Subcutaneous abdominal adipose tissue (tissue), 5 donors: ENCODE measurements around the gene SEPSECS.
"Not testable (repeated sequence)": the region's sequence is repeated elsewhere in the genome, so short reads cannot be mapped to it uniquely, and the experiment has no call there.

Source experiments
- H3K27ac ChIP-seq: one replicate; pipeline ENCODE4 v1.7.0; 2013; ENCODE audit warnings: low read depth, mild to moderate bottlenecking, inconsistent platforms, low read length, moderate library complexity
- H3K27me3 ChIP-seq, 5 donors: one replicate each; pipeline ENCODE4 v1.7.0; 2013; ENCODE audit warnings: low read length in 5 of 5, inconsistent platforms in 1 of 5; ENCODE audit not compliant: control insufficient read depth in 5 of 5, insufficient read depth in 4 of 5
- H3K36me3 ChIP-seq, 5 donors: one replicate each; pipeline ENCODE4 v1.7.0; 2013; ENCODE audit warnings: low read length in 5 of 5; ENCODE audit not compliant: control insufficient read depth in 5 of 5, insufficient read depth in 5 of 5
- H3K4me1 ChIP-seq, 5 donors: one replicate each; pipeline ENCODE4 v1.7.0; 2013; ENCODE audit warnings: low read length in 5 of 5, mild to moderate bottlenecking in 3 of 5, moderate library complexity in 1 of 5; ENCODE audit not compliant: control insufficient read depth in 5 of 5, insufficient read depth in 5 of 5
- H3K4me3 ChIP-seq, 5 donors: one replicate each; pipeline ENCODE4 v1.7.0; 2013; ENCODE audit warnings: low read length in 5 of 5, low read depth in 1 of 5
- H3K9ac ChIP-seq, 5 donors: one replicate each; pipeline ENCODE4 v1.7.0; 2013; ENCODE audit warnings: low read length in 5 of 5, mild to moderate bottlenecking in 4 of 5, moderate library complexity in 3 of 5
- H3K9me3 ChIP-seq, 5 donors: one replicate each; pipeline ENCODE4 v1.7.0; 2013; ENCODE audit warnings: low read length in 5 of 5; ENCODE audit not compliant: control insufficient read depth in 5 of 5
- donor health status: healthy.
- donor health status: healthy.
- donor health status: healthy.
- donor health status: healthy.
- donor health status: healthy.

The SEPSECS gene

DNA sequence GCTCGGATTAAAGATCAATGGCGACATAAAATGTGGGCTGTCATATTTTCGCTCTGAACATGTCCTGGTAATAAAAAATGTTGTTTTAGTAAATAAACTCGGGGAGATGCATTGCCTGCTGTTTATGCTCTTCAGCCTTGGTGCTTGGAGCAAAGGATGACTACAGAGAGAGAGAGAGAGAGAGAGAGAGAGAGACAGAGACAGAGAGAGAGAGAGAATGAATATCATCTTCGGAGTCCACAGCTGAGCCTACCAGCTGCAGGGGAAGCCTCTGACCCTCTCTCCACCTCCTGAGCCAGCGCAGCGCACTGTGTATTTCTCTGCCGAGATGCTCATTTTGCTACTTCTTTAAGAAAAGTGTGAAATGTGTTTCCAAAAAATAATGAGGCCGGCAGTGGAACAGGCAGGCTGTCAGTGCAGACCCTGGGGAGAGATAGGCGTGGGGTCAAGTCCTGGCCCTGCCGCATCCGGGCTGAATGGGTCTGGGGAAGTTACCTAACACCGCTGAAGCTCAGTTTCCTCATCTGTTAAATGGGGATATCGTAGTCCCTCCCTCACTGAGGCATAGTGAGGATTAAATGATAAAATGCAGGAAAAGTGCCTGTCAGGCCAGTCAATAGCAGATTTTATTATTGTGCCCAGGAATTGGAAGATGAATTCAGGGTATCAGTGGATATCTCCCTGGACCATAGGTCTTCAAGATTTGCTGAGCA, 71.0 kb downstream of the SEPSECS start:
- Histone ChIP-seq H3K9ac (no peak overlapping the region), H3K36me3 (no peaks in the 10 kb centered on the region), H3K4me1 (peaks cover 0 to 10% (median 5%) of the 10 kb centered on the region in 5 donors), H3K4me3 (no peak overlapping the region), H3K9me3 (peaks cover 0 to 12% (median 8%) of the 10 kb centered on the region in 5 donors), H3K27me3 (peaks cover 0 to 28% (median 19%) of the 10 kb centered on the region in 5 donors), H3K27ac (no peak overlapping the region)

GRCh38 chr4:25088093-25088952, 71.9 kb downstream of the SEPSECS start:
- Histone ChIP-seq H3K36me3 (no peaks in the 10 kb centered on the region), H3K4me3 (peak overlapping the region in 3 of 5 donors; percentile 3 to 17 (median 17)), H3K27ac (no peak overlapping the region), H3K27me3 (peaks cover 0 to 28% (median 19%) of the 10 kb centered on the region in 5 donors), H3K9me3 (peaks cover 0 to 5% (median 4%) of the 10 kb centered on the region in 5 donors), H3K9ac (no peak overlapping the region), H3K4me1 (peaks cover 0 to 10% (median 5%) of the 10 kb centered on the region in 5 donors)

DNA sequence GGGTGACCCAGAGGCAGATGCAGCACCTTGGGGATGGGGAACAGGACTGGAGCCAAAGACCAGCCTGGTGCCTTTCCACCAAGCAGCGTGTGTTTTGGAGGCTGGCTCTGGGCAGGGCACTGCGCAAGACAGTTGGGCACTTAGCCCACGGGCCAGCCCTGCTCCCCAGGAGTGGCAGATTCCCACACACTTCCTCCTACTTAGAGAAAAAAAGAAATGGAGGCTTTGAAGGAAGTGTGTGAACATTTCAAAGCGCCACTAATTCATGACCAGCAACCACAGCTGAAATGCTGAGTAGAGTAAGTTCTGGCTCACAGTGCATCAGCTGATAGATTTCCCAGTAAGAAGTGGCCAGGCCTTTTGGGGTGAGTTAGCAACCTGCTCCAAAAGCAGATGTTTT, 74.6 kb downstream of the SEPSECS start:
- H3K27me3 ChIP-seq, result peaks cover 0 to 33% (median 19%) of the 10 kb centered on the region in 5 donors
- no peaks in the 10 kb centered on the region for H3K36me3 ChIP-seq
- H3K4me3 ChIP-seq, result no peak overlapping the region
- H3K9me3 ChIP-seq, result no peaks in the 10 kb centered on the region
- H3K27ac ChIP-seq, result no peak overlapping the region
- H3K4me1 ChIP-seq, result peaks cover 0 to 8% (median 5%) of the 10 kb centered on the region in 5 donors
- no peak overlapping the region for H3K9ac ChIP-seq

DNA sequence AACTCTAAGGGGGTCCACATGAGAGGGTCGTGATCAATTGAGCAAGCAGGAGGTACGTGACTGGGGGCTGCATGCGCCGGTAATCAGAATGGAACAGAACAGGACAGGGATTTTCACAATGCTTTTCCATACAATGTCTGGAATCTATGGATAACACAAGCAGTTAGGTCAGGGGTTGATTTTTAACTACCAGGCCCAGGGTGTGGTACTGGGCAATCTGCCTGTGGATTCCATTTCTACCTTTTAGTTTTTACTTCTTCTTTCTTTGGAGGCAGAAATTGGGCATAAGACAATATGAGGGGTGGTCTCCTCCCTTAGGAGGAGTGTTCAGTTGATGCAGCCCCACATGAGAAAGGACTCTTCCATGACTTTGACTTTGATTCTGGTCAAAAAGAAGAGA, 76.8 kb downstream of the SEPSECS start:
- not testable (repeated sequence) for H3K4me3 ChIP-seq, H3K27ac ChIP-seq, H3K9ac ChIP-seq, H3K36me3 ChIP-seq, H3K9me3 ChIP-seq, H3K4me1 ChIP-seq
- peaks cover 3 to 22% (median 10%) of the 10 kb centered on the region in 5 donors for H3K27me3 ChIP-seq

DNA sequence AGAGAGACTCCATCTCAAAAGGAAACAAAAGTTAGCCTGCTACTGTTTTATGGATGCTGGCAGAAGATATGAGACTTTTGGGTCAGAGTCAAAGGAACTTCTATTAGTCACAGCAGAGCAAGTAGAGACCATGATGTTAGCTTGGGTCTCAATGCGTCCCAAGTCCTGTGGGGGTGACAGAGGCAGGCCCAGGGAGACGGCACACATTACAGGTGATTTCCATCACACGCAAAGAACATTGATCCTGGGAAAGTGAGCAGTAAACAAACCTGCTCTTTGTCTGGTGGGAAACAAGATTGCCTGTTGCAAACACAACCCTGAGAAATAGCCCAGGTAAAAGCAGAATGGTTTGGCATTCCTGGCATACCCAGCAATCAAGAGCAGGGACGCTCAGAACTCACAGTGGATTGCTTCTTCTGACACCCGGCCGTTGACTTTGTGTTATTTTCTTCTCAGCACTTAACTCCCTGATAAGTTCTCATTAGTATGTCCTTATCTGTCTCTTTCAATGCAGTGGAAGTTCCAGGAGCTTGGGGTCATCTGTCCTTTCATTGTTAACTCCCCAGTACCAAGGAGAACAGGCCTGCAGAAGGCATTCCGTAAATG, 78.3 kb downstream of the SEPSECS start:
- no peaks in the 10 kb centered on the region for H3K4me1 ChIP-seq
- no peak overlapping the region for H3K4me3 ChIP-seq
- H3K9ac ChIP-seq, result no peak overlapping the region
- H3K9me3 ChIP-seq, result peaks cover 0 to 2% (median 0%) of the 10 kb centered on the region in 5 donors
- no peaks in the 10 kb centered on the region for H3K36me3 ChIP-seq
- no peak overlapping the region for H3K27ac ChIP-seq
- H3K27me3 ChIP-seq, result peaks cover 0 to 10% (median 0%) of the 10 kb centered on the region in 5 donors

DNA sequence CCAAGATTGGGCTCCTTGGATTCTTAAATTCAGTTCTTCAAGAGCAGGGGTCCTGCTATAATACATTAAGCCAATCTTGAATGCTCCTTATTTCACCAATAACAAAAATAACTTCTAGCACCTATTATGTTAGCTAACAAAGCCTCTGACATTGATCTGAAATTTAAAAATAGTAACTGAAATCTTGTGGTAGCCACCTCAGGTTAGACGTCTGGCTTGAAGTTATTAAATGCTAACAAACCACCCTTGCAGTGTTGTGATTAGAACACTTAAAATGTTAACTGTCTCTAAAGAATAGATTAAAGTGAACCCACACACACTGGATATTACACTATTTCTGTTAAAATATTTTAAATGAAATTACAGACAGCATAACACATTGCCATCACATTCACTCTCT, 79.7 kb downstream of the SEPSECS start:
- Histone ChIP-seq H3K27ac (no peak overlapping the region), H3K9me3 (peaks cover 0 to 2% (median 0%) of the 10 kb centered on the region in 5 donors), H3K9ac (no peak overlapping the region), H3K4me1 (no peaks in the 10 kb centered on the region), H3K4me3 (no peak overlapping the region), H3K36me3 (no peaks in the 10 kb centered on the region), H3K27me3 (peaks cover 0 to 6% (median 0%) of the 10 kb centered on the region in 5 donors)

DNA sequence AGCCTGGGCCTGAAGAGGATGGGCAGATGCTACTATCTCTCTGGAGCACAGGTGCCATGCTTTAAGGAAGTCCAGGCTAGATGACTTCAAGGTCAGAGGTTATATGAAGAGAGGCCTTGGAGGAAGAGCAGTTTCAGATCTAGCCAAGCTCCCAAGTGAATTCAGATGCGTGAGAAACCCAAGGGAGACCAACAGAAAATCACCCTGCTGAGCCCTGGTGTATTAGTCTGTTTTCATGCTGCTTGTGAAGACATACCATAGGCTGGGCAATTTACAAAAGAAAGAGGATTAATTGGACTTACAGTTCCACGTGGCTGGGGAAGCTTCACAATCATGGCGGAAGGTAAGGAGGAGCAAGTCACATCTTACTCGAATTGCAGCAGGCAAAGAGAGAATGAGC, 81.7 kb downstream of the SEPSECS start:
- H3K27me3 ChIP-seq, result peaks cover 0 to 5% (median 0%) of the 10 kb centered on the region in 5 donors
- no peaks in the 10 kb centered on the region for H3K36me3 ChIP-seq
- peaks cover 0 to 2% (median 0%) of the 10 kb centered on the region in 5 donors for H3K9me3 ChIP-seq
- no peak overlapping the region for H3K27ac ChIP-seq
- no peak overlapping the region for H3K9ac ChIP-seq
- no peak overlapping the region for H3K4me3 ChIP-seq
- H3K4me1 ChIP-seq, result no peaks in the 10 kb centered on the region

GRCh38 chr4:25076625-25077398, 83.4 kb downstream of the SEPSECS start:
- Histone ChIP-seq H3K36me3 (no peaks in the 10 kb centered on the region), H3K27ac (no peak overlapping the region), H3K4me1 (no peaks in the 10 kb centered on the region), H3K9me3 (peaks cover 0 to 2% (median 0%) of the 10 kb centered on the region in 5 donors), H3K4me3 (no peak overlapping the region), H3K9ac (no peak overlapping the region), H3K27me3 (peaks cover 0 to 3% (median 0%) of the 10 kb centered on the region in 5 donors)

GRCh38 chr4:25075851-25076250, 84.4 kb downstream of the SEPSECS start:
- H3K4me3 ChIP-seq, result no peak overlapping the region
- H3K4me1 ChIP-seq, result no peaks in the 10 kb centered on the region
- H3K27me3 ChIP-seq, result peaks cover 0 to 3% (median 0%) of the 10 kb centered on the region in 5 donors
- peaks cover 0 to 2% (median 0%) of the 10 kb centered on the region in 5 donors for H3K9me3 ChIP-seq
- no peak overlapping the region for H3K27ac ChIP-seq
- H3K9ac ChIP-seq, result no peak overlapping the region
- H3K36me3 ChIP-seq, result no peaks in the 10 kb centered on the region
